CD8-positive, alpha-beta memory T cell (primary cell): ENCODE results near the gene C5AR2. TPM values are rescaled to one million over a fixed set of nuclear protein-coding genes. Genes with fewer than 3 reads are reported as not detected.
"Not testable (repeated sequence)": the region's sequence is repeated elsewhere in the genome, so short reads cannot be mapped to it uniquely, and the experiment has no call there.

Experiments
- CTCF ChIA-PET: fragments of 350-600 bp; sonication (Branson Sonifier 250); formaldehyde crosslinking; loops from one replicate; lab custom pipeline; 2021; ENCODE audit warnings: antibody characterized with exemption; lab: Charles Lee
- POLR2A ChIA-PET: fragments of 350-600 bp; sonication (Branson Sonifier 250); formaldehyde crosslinking; loops from one replicate; lab custom pipeline; 2021; ENCODE audit warnings: antibody characterized with exemption; lab: Charles Lee
- DNase-seq, 5 donors: peaks; one replicate each; pipeline versions ENCODE4 v3.0.0 to v3.0.0-alpha.2; 2020 to 2022; ENCODE audit warnings: mixed read lengths in 1 of 5
- H3K27ac ChIP-seq: one replicate; pipeline ENCODE4 v1.7.0; 2013; ENCODE audit warnings: low read depth, mild to moderate bottlenecking, low read length, moderate library complexity
- H3K27me3 ChIP-seq: 2 replicates; pipeline ENCODE4 v1.7.0; 2013; ENCODE audit warnings: low read length, mild to moderate bottlenecking; ENCODE audit not compliant: insufficient read depth, poor library complexity, severe bottlenecking
- H3K36me3 ChIP-seq: 2 replicates; pipeline ENCODE4 v1.7.0; 2013; ENCODE audit warnings: mild to moderate bottlenecking, low read length, moderate library complexity; ENCODE audit not compliant: insufficient read depth
- H3K4me1 ChIP-seq: 2 replicates; pipeline ENCODE4 v1.7.0; 2013; ENCODE audit warnings: mild to moderate bottlenecking, low read length, moderate library complexity; ENCODE audit not compliant: insufficient read depth
- H3K4me3 ChIP-seq: 2 replicates; pipeline ENCODE4 v1.7.0; 2013; ENCODE audit warnings: mild to moderate bottlenecking, low read length
- H3K9me3 ChIP-seq: 2 replicates; pipeline ENCODE4 v1.7.0; 2013; ENCODE audit warnings: mild to moderate bottlenecking, low read length
- H3K27ac Mint-ChIP-seq, 8 donors: one replicate each; pipeline ENCODE4 v1.8.0; 2020 to 2021; ENCODE audit warnings: mixed read lengths in 8 of 8, mild to moderate bottlenecking in 6 of 8, inconsistent platforms in 3 of 8, moderate library complexity in 3 of 8
- H3K27me3 Mint-ChIP-seq, 2 donors: one replicate each; pipeline ENCODE4 v1.8.0; 2020 to 2021; ENCODE audit warnings: mixed read lengths in 2 of 2, mild to moderate bottlenecking in 1 of 2, moderate library complexity in 1 of 2
- H3K36me3 Mint-ChIP-seq, 3 donors: one replicate each; pipeline ENCODE4 v1.8.0; 2020 to 2021; ENCODE audit warnings: mixed read lengths in 3 of 3, inconsistent platforms in 1 of 3, mild to moderate bottlenecking in 1 of 3
- H3K4me1 Mint-ChIP-seq, 3 donors: one replicate each; pipeline ENCODE4 v1.8.0; 2020 to 2021; ENCODE audit warnings: mixed read lengths in 3 of 3, inconsistent platforms in 1 of 3, mild to moderate bottlenecking in 1 of 3
- H3K4me3 Mint-ChIP-seq, 7 donors: one replicate each; pipeline ENCODE4 v1.8.0; 2020 to 2021; ENCODE audit warnings: mixed read lengths in 7 of 7, mild to moderate bottlenecking in 6 of 7, moderate library complexity in 4 of 7, inconsistent platforms in 2 of 7
- H3K9me3 Mint-ChIP-seq, 5 donors: one replicate each; pipeline ENCODE4 v1.8.0; 2020 to 2022; ENCODE audit warnings: mixed read lengths in 5 of 5, mild to moderate bottlenecking in 3 of 5, moderate library complexity in 2 of 5, inconsistent platforms in 1 of 5
- polyA plus RNA-seq: library from polyadenylated mRNA; unstranded; fragments of 300-500 nt; fragmentation: Illumina TruSeq; gene quantifications from one replicate; pipeline ENCODE4 v1.2.3, GENCODE V29; 2021
- total RNA-seq, 2 experiments: library from RNA; stranded (reverse); gene quantifications; one replicate each; pipeline ENCODE4 v1.2.3, GENCODE V29; 2021

C5AR2 gene
- total and polyA plus RNA-seq, 3 experiments from 2014 or later, result 0.06 to 0.22 (median 0.07) TPM

- H3K27me3 Mint-ChIP-seq, result peaks cover 0 to 1% of the 10 kb centered on the region in 2 donors
- Histone ChIP-seq H3K4me1 (no peaks in the 10 kb centered on the region), H3K27me3 (no peaks in the 10 kb centered on the region), H3K9me3 (no peaks in the 10 kb centered on the region), H3K27ac (no peak overlapping the region), H3K36me3 (peaks cover 69% of the 10 kb centered on the region), H3K4me3 (no peak overlapping the region)
- no peaks in the 10 kb centered on the region for H3K9me3 Mint-ChIP-seq
- no peak overlapping the region for H3K4me3 Mint-ChIP-seq
- H3K27ac Mint-ChIP-seq, result no peak overlapping the region
- ChIA-PET CTCF (interaction anchor here (1.2 kb wide), 1 partner anchor 8 kb away, joined by 7 read pairs; the partner anchor contains the start of gene DHX34), POLR2A (no interaction called here)
- peaks cover 10 to 93% (median 27%) of the 10 kb centered on the region in 3 donors for H3K36me3 Mint-ChIP-seq
- no peak for DNase-seq
- H3K4me1 Mint-ChIP-seq, result peaks cover 10 to 36% (median 10%) of the 10 kb centered on the region in 3 donors
These were observed 24.9 kb downstream of the C5AR2 start for GRCh38 chr19:47356900-47357299.

GRCh38 chr19:47357788-47358680 is 26.1 kb downstream of the C5AR2 start:
- peaks cover 4 to 25% (median 5%) of the 10 kb centered on the region in 3 donors for H3K4me1 Mint-ChIP-seq
- no peaks in the 10 kb centered on the region for H3K27me3 ChIP-seq
- no peaks in the 10 kb centered on the region for H3K4me1 ChIP-seq
- no peaks in the 10 kb centered on the region for H3K9me3 ChIP-seq
- peaks cover 64% of the 10 kb centered on the region for H3K36me3 ChIP-seq
- H3K27ac ChIP-seq, result no peak overlapping the region
- peaks cover 10 to 90% (median 24%) of the 10 kb centered on the region in 3 donors for H3K36me3 Mint-ChIP-seq
- DNase-seq, result no peak
- no peak overlapping the region for H3K27ac Mint-ChIP-seq
- ChIA-PET CTCF (interaction anchor here (1.2 to 1.5 kb wide), 3 partner anchors 9 to 84 kb away, joined by 3 to 7 read pairs (median 3); partner anchors contain the start of gene DHX34), POLR2A (no interaction called here)
- no peak overlapping the region for H3K4me3 Mint-ChIP-seq
- no peaks in the 10 kb centered on the region for H3K9me3 Mint-ChIP-seq
- H3K4me3 ChIP-seq, result no peak overlapping the region
- no peaks in the 10 kb centered on the region for H3K27me3 Mint-ChIP-seq

DNA sequence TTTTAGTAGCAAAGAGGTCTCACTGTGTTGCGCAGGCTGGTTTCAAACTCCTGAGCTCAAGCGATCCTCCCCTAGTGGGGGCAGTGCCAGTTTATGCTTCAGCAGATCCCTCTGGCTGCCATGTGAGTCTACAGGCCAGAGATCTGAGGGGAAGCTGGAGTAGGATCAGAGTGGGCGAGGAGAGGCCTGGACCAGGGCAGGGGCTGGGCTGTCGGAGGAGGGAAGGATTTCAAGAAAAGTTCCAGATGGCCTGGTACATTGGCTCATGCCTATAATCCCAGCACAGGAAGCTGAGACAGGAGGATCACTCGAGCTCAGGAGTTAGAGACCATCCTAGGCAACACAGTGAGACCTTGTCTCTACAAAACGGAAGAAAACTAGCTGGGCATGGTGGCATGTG is 27.0 kb downstream of the C5AR2 start:
- CTCF ChIA-PET, result interaction anchor here (1.5 kb wide), 1 partner anchor 33 kb away, joined by 3 read pairs; no protein-coding TSS in a partner anchor
- H3K36me3 Mint-ChIP-seq, result peaks cover 10 to 89% (median 22%) of the 10 kb centered on the region in 3 donors
- DNase-seq, result no peak

DNA sequence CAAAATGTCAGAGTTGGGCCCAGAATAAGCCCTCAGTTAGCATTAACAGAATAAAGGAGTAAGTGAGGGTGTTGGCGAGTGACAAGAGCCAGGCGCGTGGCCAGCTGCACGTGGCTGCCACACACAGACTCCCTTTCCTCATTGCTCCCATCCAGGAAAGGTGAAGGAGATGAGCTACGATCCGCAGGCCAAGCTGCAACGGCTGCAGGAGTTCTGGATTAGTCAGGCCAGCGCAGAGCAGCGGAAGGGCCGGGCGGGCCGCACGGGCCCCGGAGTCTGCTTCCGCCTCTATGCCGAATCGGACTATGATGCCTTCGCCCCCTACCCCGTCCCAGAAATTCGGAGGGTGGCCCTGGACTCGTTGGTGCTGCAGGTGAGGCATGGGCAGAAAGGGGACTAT is 30.3 kb downstream of the C5AR2 start:
- no peak overlapping the region for H3K4me3 Mint-ChIP-seq
- H3K36me3 ChIP-seq, result peaks cover 39% of the 10 kb centered on the region
- H3K4me1 Mint-ChIP-seq, result peaks cover 0 to 4% (median 2%) of the 10 kb centered on the region in 3 donors
- no peaks in the 10 kb centered on the region for H3K27me3 Mint-ChIP-seq
- H3K9me3 Mint-ChIP-seq, result no peaks in the 10 kb centered on the region
- no peak overlapping the region for H3K4me3 ChIP-seq
- no peak overlapping the region for H3K27ac Mint-ChIP-seq
- H3K27me3 ChIP-seq, result no peaks in the 10 kb centered on the region
- no peaks in the 10 kb centered on the region for H3K4me1 ChIP-seq
- no peak overlapping the region for H3K27ac ChIP-seq
- DNase-seq, result no peak
- no peaks in the 10 kb centered on the region for H3K9me3 ChIP-seq
- CTCF ChIA-PET, result interaction anchor here (0.6 to 1.5 kb wide), 4 partner anchors 13 to 611 kb away, joined by 3 to 7 read pairs (median 4); partner anchors contain the start of gene DHX34
- POLR2A ChIA-PET, result interaction anchor here (0.8 kb wide), 1 partner anchor 11 kb away, joined by 3 read pairs; no protein-coding TSS in a partner anchor
- peaks cover 13 to 85% (median 16%) of the 10 kb centered on the region in 3 donors for H3K36me3 Mint-ChIP-seq

More for the DNA sequence above, 27.0 kb downstream of the C5AR2 start:
- Mint-ChIP-seq H3K4me1 (peaks cover 4 to 20% (median 5%) of the 10 kb centered on the region in 3 donors), H3K27me3 (no peaks in the 10 kb centered on the region), H3K27ac (no peak overlapping the region), H3K4me3 (no peak overlapping the region), H3K9me3 (no peaks in the 10 kb centered on the region)
- Histone ChIP-seq H3K27me3 (no peaks in the 10 kb centered on the region), H3K9me3 (no peaks in the 10 kb centered on the region), H3K36me3 (peaks cover 64% of the 10 kb centered on the region), H3K4me1 (no peaks in the 10 kb centered on the region), H3K27ac (no peak overlapping the region), H3K4me3 (no peak overlapping the region)
- POLR2A ChIA-PET, result no interaction called here

DNA sequence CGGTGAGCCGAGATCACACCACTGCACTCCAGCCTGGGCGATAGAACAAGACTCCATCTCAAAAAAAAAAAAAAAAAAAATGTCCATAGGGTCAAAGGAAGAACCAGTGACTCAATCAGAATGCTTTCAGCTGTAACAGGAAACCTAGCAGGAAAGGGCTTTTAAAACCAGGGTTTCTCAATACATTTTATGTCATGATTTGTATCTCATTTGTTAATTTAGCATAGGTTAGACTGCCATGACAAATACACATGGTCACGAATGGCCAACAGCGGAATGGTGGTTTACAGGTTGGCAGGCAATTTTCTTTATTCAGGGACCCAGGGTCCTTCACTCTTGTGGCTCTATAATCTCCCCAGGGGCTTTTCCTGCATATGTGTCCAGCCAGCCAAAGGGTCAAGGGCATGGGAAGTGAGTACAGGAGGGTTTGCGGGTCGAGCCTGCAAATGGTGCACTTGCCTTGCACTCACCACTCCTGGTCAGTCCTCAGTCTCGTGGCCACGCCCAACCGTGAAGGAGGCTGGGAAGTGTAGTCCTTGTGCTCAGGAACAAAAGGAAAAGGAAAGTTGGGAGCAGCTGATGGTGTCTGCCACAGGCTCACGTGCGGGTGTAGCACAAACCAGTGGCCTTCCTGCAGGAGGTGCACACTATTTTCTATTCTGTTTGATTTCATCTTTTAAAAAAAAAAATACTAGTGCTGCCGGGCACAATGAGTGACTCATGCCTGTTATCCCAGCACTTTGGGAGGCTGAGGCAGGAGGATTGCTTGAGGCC is 32.0 kb downstream of the C5AR2 start:
- Mint-ChIP-seq H3K27ac (peak overlapping the region in 1 of 8 donors; percentile 50), H3K27me3 (no peaks in the 10 kb centered on the region), H3K4me1 (peaks cover 0 to 4% (median under 1%) of the 10 kb centered on the region in 3 donors), H3K4me3 (no peak overlapping the region), H3K9me3 (no peaks in the 10 kb centered on the region), H3K36me3 (peaks cover 11 to 77% (median 16%) of the 10 kb centered on the region in 3 donors)
- CTCF ChIA-PET, result no interaction called here
- Histone ChIP-seq H3K27me3 (no peaks in the 10 kb centered on the region), H3K9me3 (no peaks in the 10 kb centered on the region), H3K4me3 (no peak overlapping the region), H3K4me1 (no peaks in the 10 kb centered on the region), H3K27ac (no peak overlapping the region), H3K36me3 (peaks cover 23% of the 10 kb centered on the region)
- POLR2A ChIA-PET, result no interaction called here
- no peak for DNase-seq

DNA sequence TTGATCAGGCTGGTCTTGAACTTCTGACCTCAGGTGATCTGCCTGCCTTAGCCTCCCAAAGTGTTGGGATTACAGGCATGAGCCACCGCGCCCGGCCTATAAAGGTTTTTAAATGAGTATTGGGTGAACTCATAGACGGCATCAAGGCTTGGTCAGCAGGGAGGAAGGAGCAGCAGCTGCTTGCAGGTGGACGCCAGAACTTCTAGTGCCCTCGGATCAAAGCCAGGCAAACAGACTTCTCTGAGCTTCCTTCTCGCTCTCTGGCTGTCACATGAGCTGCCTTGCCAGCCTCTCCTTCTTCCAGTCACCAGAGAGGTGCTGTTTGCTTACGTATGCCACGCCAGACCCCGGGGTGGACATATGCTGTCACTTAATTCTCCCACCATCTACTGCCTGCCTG is 33.5 kb downstream of the C5AR2 start:
- H3K36me3 Mint-ChIP-seq, result peaks cover 11 to 77% (median 17%) of the 10 kb centered on the region in 3 donors
- DNase-seq, POLR2A ChIA-PET, H3K4me1 Mint-ChIP-seq, H3K4me1 ChIP-seq, H3K4me3 Mint-ChIP-seq, H3K27ac Mint-ChIP-seq, H3K27ac ChIP-seq, H3K9me3 ChIP-seq, H3K27me3 ChIP-seq, H3K9me3 Mint-ChIP-seq, H3K4me3 ChIP-seq, H3K27me3 Mint-ChIP-seq: not testable (repeated sequence)
- H3K36me3 ChIP-seq, result peaks cover 18% of the 10 kb centered on the region
- CTCF ChIA-PET, result interaction anchor here (0.7 kb wide), 1 partner anchor 17 kb away, joined by 4 read pairs; the partner anchor contains the start of gene DHX34

DNA sequence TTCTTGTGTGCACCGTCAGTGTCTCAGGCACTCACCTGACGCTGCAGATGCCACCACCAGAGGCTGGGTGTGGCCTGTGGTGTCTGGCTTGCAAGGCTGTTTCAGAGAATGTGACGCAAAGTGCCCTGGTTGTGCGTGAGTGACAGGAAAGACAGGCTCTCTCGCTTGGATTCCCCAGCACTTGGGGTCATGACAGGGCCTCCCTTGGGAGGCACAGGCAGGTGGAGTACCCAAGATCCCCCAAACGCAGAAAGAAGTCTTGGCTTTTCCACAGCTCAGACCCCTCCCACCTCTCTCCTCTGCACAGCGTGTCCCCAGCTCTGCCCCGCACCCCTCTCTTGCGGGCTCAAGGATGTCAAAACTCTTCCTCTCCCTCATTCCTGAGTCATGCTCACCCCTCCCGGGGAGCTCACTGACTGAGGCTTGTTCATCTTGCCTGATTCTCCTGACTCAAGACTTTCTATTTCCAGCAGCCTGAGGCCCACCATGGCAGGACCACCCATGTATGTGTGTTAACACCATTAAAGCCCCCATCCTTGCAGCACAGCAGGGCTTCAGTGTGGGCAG is 38.2 kb downstream of the C5AR2 start:
- CTCF ChIA-PET, result interaction anchor here (1.8 kb wide), 1 partner anchor 21 kb away, joined by 7 read pairs; the partner anchor contains the start of gene DHX34
- H3K27me3 Mint-ChIP-seq, result no peaks in the 10 kb centered on the region
- POLR2A ChIA-PET, result no interaction called here
- H3K27ac Mint-ChIP-seq, result peak overlapping the region in 2 of 8 donors; percentile 41 to 47
- no peak overlapping the region for H3K4me3 Mint-ChIP-seq
- Histone ChIP-seq H3K27me3 (no peaks in the 10 kb centered on the region), H3K36me3 (peaks cover 10% of the 10 kb centered on the region), H3K4me1 (no peaks in the 10 kb centered on the region), H3K27ac (no peak overlapping the region), H3K4me3 (no peak overlapping the region), H3K9me3 (no peaks in the 10 kb centered on the region)
- peaks cover 6 to 73% (median 12%) of the 10 kb centered on the region in 3 donors for H3K36me3 Mint-ChIP-seq
- DNase-seq, result no peak
- no peaks in the 10 kb centered on the region for H3K9me3 Mint-ChIP-seq
- peaks cover 0 to 2% (median 0%) of the 10 kb centered on the region in 3 donors for H3K4me1 Mint-ChIP-seq
